GM13977 (cell line): ENCODE data around the gene C5AR1.
"Not testable (repeated sequence)": the region's sequence is repeated elsewhere in the genome, so short reads cannot be mapped to it uniquely, and the experiment has no call there.

Source experiments
- DNase-seq: peaks from one replicate; pipeline ENCODE4 v3.0.0; 2012; ENCODE audit warnings: low spot score
- CTCF ChIP-seq: IDR thresholded peaks from 2 replicates; pipeline ENCODE4 v1.5.1; 2012; ENCODE audit warnings: mild to moderate bottlenecking, control low read depth; ENCODE audit not compliant: insufficient read depth; ENCODE audit errors: extremely low read depth, missing control alignments
- in situ Hi-C: fragments of 300-500 bp; cut with MboI; formaldehyde crosslinking; loops from one replicate; pipeline ENCODE4 v1.12.0; 2022; ENCODE audit warnings: low sequenced_read_pairs, low pct_unique_long_range_greater_than_20kb, mixed read lengths, inconsistent platforms; ENCODE audit not compliant: unreplicated experiment

C5AR1 gene

GRCh38 chr19:47330466-47330869 lies 20.8 kb downstream of the C5AR1 start:
- no peak for TF ChIP-seq CTCF
- in situ Hi-C loops = no loop called here
- no peak for DNase-seq

- no peak for TF ChIP-seq CTCF
- no peak for DNase-seq
- in situ Hi-C loops = no loop called here
These were observed 21.8 kb downstream of the C5AR1 start for GRCh38 chr19:47331490-47331889.

GRCh38 chr19:47331931-47332547 lies 22.4 kb downstream of the C5AR1 start, which contains the start of gene C5AR2:
C5AR2 (plus strand) TSS chr19:47332175; CDS start chr19:47340800, 8,625 bp downstream.
- in situ Hi-C loops = no loop called here
- DNase-seq = no peak
- no peak for TF ChIP-seq CTCF

- DNase-seq, in situ Hi-C loops: not testable (repeated sequence)
These were observed 27.4 kb downstream of the C5AR1 start for GRCh38 chr19:47336765-47337718.

GRCh38 chr19:47339196-47339880 lies 29.7 kb downstream of the C5AR1 start:
- in situ Hi-C loops = no loop called here
- no peak for DNase-seq
- TF ChIP-seq CTCF = no peak

- TF ChIP-seq CTCF = no peak
- in situ Hi-C loops = no loop called here
- DNase-seq = no peak
These were observed 31.0 kb downstream of the C5AR1 start for GRCh38 chr19:47340477-47341208.
